ENCODE data around the gene PFDN1. TPM values are rescaled to one million over a fixed set of nuclear protein-coding genes. Genes with fewer than 3 reads are reported as not detected.

The PFDN1 gene
- total RNA-seq, 1 experiment from 2014 or later, result 48.9 TPM

DNA sequence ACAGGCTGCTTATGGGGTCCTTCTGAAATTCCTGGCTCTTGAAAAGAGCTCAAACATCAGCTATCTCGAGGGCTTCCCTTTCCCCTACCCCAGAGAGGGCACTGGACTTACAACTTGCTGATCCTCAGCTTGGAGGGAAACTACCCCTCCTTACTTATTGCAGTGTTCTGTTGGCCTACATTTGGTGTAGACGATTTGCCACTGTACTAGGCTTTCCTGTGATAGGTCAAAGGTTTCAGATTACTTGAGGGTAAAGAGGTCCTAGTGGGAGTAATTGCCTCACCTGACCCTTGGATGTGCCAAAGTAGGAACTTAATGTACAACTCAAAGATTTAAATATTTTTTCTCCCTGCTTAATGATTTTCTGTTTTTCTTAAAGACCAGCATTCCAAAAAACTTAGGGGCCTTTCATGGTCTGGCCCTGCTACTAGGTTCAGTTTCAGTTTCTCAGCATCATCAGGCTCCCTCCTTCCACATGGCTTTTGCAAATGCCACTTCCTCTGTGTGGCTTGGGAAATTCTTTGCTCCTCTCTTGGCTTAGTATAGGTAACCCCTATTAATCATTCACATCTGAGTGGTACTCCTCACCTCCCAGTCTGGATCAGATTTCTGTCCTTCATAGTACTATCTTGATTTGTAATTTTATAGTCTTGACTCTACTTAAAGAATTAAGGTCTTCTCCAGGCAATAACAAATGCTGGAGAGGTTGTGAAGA, 95.5 kb downstream of the PFDN1 start:
- Histone ChIP-seq H3K36me3 (ENCODE audit: control insufficient read depth in 1 of 2, insufficient read depth in 2 of 2, low read length in 2 of 2) (no peaks in the 10 kb centered on the region), H3K9me3 (ENCODE audit: control insufficient read depth in 1 of 2, insufficient read depth in 1 of 2, low read depth in 1 of 2, low read length in 2 of 2) (no peaks in the 10 kb centered on the region), H2AFZ (ENCODE audit: low read depth, low read length, poor library complexity, severe bottlenecking) (no peak overlapping the region), H4K20me1 (ENCODE audit: insufficient read depth) (no peaks in the 10 kb centered on the region), H3K27me3 (ENCODE audit: insufficient read depth, low read length) (no peaks in the 10 kb centered on the region), H3K4me2 (ENCODE audit: low read length) (no peak overlapping the region), H3K4me3 (replicated peaks in 1 of 2; ENCODE audit: low read depth in 1 of 2, low read length in 2 of 2) (no peak overlapping the region), H3K27ac (ENCODE audit: low read depth, low read length) (no peak overlapping the region), H3K9me2 (ENCODE audit: insufficient read depth) (no peaks in the 10 kb centered on the region), H3K9ac (ENCODE audit: low read length) (no peak overlapping the region), H3K79me2 (ENCODE audit: insufficient read depth, low read length) (peaks cover 27% of the 10 kb centered on the region), H3K4me1 (ENCODE audit: control insufficient read depth in 1 of 2, insufficient read depth in 2 of 2, low read length in 2 of 2) (peaks cover 14 to 34% of the 10 kb centered on the region in 2 experiments)
- RAD21 ChIA-PET (ENCODE audit: low non-redundant PET in 1 of 2, low total read pairs in 2 of 2, uncharacterized antibody in 2 of 2, unreplicated experiment in 2 of 2), result no interaction called here
- POLR2A ChIA-PET, result no interaction called here
- ATAC-seq (no peak), DNase-seq (ENCODE audit: low read depth, low spot score) (no peak)
- CTCF ChIA-PET, result interaction anchor here (1.1 kb wide), 1 partner anchor 33 kb away, joined by 4 read pairs; no protein-coding TSS in a partner anchor
- TF ChIP-seq ELF1 (IDR thresholded peaks at IDR 0.05; ENCODE audit: borderline replicate concordance, low read depth) (no peak), EZH2 (IDR thresholded peaks at IDR 0.05) (no peak), POLR2AphosphoS5 (IDR thresholded peaks at IDR 0.05; ENCODE audit: low read depth, low read length) (no peak), SP1 (IDR thresholded peaks at IDR 0.05; ENCODE audit: low read depth) (no peak), POLR2A (IDR thresholded peaks at IDR 0.05; ENCODE audit: borderline replicate concordance, extremely low read depth, insufficient read depth, insufficient read length) (no peak), ZFX (IDR thresholded peaks at IDR 0.05) (no peak), EGR1 (IDR thresholded peaks at IDR 0.05; ENCODE audit: low read depth) (no peak), REST (IDR thresholded peaks at IDR 0.05; ENCODE audit: low read depth) (no peak), YY1 (IDR thresholded peaks at IDR 0.05; ENCODE audit: extremely low read depth, insufficient replicate concordance, low read depth, low read length) (no peak), TCF7L2 (IDR thresholded peaks at IDR 0.05; ENCODE audit: borderline replicate concordance, extremely low read depth, insufficient read depth, insufficient read length) (no peak), RAD21 (IDR thresholded peaks at IDR 0.05; ENCODE audit: low read depth) (no peak), ZNF274 (IDR thresholded peaks at IDR 0.05; ENCODE audit: low read depth, low read length) (no peak), CBX3 (IDR thresholded peaks at IDR 0.05; ENCODE audit: low read depth) (no peak), ATF3 (IDR thresholded peaks at IDR 0.05) (no peak)
- no TSS peak for BruUV-seq (replicated peaks)
- intact Hi-C loops (cut with micrococcal nuclease), result no loop called here
